Natural killer cell (primary cell): ENCODE measurements around the gene STAT4. TPM values are rescaled to one million over a fixed set of nuclear protein-coding genes. Genes with fewer than 3 reads are reported as not detected.

Experiments used
- ATAC-seq, 3 donors: fragments of 150-1000 bp in 2 of 3; fragments of 200-7000 bp in 1 of 3; cut with Tn5 transposase; 1 replicate in 1 of 3; 2 replicates in 2 of 3; pipeline ENCODE4 v1.10.0; 2021; ENCODE audit warnings: mild to moderate bottlenecking in 2 of 3, moderate library complexity in 2 of 3
- DNase-seq, 2 donors: peaks; one replicate each; pipeline versions ENCODE4 v3.0.0 to v3.0.0-alpha.2; 2013 to 2021; ENCODE audit warnings: mixed read lengths in 1 of 2
- H3K27ac ChIP-seq: one replicate; pipeline ENCODE4 v1.5.1; 2013; ENCODE audit warnings: mild to moderate bottlenecking, low read length
- H3K27me3 ChIP-seq: one replicate; pipeline ENCODE4 v1.6.1; 2013; ENCODE audit warnings: low read length; ENCODE audit not compliant: control insufficient read depth, insufficient read depth
- H3K36me3 ChIP-seq: one replicate; pipeline ENCODE4 v1.6.1; 2013; ENCODE audit warnings: low read length; ENCODE audit not compliant: control insufficient read depth, insufficient read depth
- H3K4me1 ChIP-seq: one replicate; pipeline ENCODE4 v1.6.1; 2013; ENCODE audit warnings: low read length; ENCODE audit not compliant: control insufficient read depth, insufficient read depth
- H3K4me3 ChIP-seq: one replicate; pipeline ENCODE4 v1.5.1; 2013; ENCODE audit warnings: low read length
- H3K9me3 ChIP-seq: one replicate; pipeline ENCODE4 v1.6.1; 2013; ENCODE audit warnings: low read length; ENCODE audit not compliant: control insufficient read depth, insufficient read depth
- H3K27ac Mint-ChIP-seq, 2 donors: one replicate each; pipeline ENCODE4 v1.8.0; 2022; ENCODE audit warnings: mild to moderate bottlenecking in 2 of 2, mixed read lengths in 2 of 2, moderate library complexity in 1 of 2
- H3K27me3 Mint-ChIP-seq, 2 donors: one replicate each; pipeline ENCODE4 v1.8.0; 2022; ENCODE audit warnings: low read depth in 2 of 2, mixed read lengths in 2 of 2
- H3K36me3 Mint-ChIP-seq: one replicate; pipeline ENCODE4 v1.8.0; 2022; ENCODE audit warnings: mixed read lengths
- H3K4me1 Mint-ChIP-seq, 2 donors: one replicate each; pipeline ENCODE4 v1.8.0; 2022; ENCODE audit warnings: mixed read lengths in 2 of 2
- H3K4me3 Mint-ChIP-seq: one replicate; pipeline ENCODE4 v1.8.0; 2022; ENCODE audit warnings: mild to moderate bottlenecking, moderate library complexity, mixed read lengths
- H3K9me3 Mint-ChIP-seq, 2 donors: one replicate each; pipeline ENCODE4 v1.8.0; 2022; ENCODE audit warnings: mixed read lengths in 2 of 2
- WGBS: methylation state at CpG from one replicate; pipeline ENCODE4 v1.1.7; 2013; ENCODE audit warnings: missing lambda C conversion rate; ENCODE audit not compliant: insufficient coverage; 5-methylcytosine and 5-hydroxymethylcytosine counted together
- intact Hi-C: fragments of 100-400 bp; cut with micrococcal nuclease; formaldehyde crosslinking; loops from one replicate; pipeline ENCODE4 v1.14.2; 2022
- total RNA-seq, 4 donors: library from RNA; stranded (reverse); fragments of 120-200 nt in 1 of 4; gene quantifications; one replicate each; pipeline versions ENCODE4 v1.2.3 to v1.2.4, GENCODE V29; 2013 to 2022
- TF ChIP-seq, protein P1 (sequence below): fragments of 200-600 bp; IDR thresholded peaks from one replicate; pipeline ENCODE4 v1.8.0; 2022; ENCODE audit warnings: antibody characterized with exemption

STAT4 gene
- total RNA-seq, 3 donors from 2014 or later (not counting 1 experiment from before 2014, with no cell fraction given), result 264 to 339 (median 304) TPM

- TF ChIP-seq, protein P1, sequence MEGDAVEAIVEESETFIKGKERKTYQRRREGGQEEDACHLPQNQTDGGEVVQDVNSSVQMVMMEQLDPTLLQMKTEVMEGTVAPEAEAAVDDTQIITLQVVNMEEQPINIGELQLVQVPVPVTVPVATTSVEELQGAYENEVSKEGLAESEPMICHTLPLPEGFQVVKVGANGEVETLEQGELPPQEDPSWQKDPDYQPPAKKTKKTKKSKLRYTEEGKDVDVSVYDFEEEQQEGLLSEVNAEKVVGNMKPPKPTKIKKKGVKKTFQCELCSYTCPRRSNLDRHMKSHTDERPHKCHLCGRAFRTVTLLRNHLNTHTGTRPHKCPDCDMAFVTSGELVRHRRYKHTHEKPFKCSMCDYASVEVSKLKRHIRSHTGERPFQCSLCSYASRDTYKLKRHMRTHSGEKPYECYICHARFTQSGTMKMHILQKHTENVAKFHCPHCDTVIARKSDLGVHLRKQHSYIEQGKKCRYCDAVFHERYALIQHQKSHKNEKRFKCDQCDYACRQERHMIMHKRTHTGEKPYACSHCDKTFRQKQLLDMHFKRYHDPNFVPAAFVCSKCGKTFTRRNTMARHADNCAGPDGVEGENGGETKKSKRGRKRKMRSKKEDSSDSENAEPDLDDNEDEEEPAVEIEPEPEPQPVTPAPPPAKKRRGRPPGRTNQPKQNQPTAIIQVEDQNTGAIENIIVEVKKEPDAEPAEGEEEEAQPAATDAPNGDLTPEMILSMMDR, result no peak
- Mint-ChIP-seq H3K27ac (peak overlapping the region; percentile 67 to 84), H3K4me1 (peaks cover 70 to 83% of the 10 kb centered on the region in 2 donors), H3K4me3 (no peak overlapping the region), H3K36me3 (no peaks in the 10 kb centered on the region), H3K9me3 (no peaks in the 10 kb centered on the region), H3K27me3 (no peaks in the 10 kb centered on the region)
- H3K27me3 ChIP-seq, result no peaks in the 10 kb centered on the region
- peak overlapping the region; percentile 29 for H3K27ac ChIP-seq
- WGBS, result 53% methylated on average over 2 of the region's 2 CpGs
- no peaks in the 10 kb centered on the region for H3K9me3 ChIP-seq
- peaks cover 15% of the 10 kb centered on the region for H3K36me3 ChIP-seq
- peaks cover 33% of the 10 kb centered on the region for H3K4me1 ChIP-seq
- ATAC-seq, result no peak
- intact Hi-C loops, result no loop called here
- no peak overlapping the region for H3K4me3 ChIP-seq
- no peak for DNase-seq
Measured at GRCh38 chr2:191109888-191110287, 40.9 kb downstream of the STAT4 start.

- TF ChIP-seq, protein P1, result no peak
- intact Hi-C loops, result no loop called here
- H3K27ac Mint-ChIP-seq, result peak overlapping the region; percentile 67 to 84
- ATAC-seq (no peak), DNase-seq (no peak)
- no peaks in the 10 kb centered on the region for H3K27me3 Mint-ChIP-seq
- Histone ChIP-seq H3K9me3 (no peaks in the 10 kb centered on the region), H3K4me1 (peaks cover 28% of the 10 kb centered on the region), H3K27me3 (no peaks in the 10 kb centered on the region), H3K27ac (peak overlapping the region; percentile 23), H3K4me3 (no peak overlapping the region), H3K36me3 (peaks cover 15% of the 10 kb centered on the region)
- 53% methylated on average over 2 of the region's 4 CpGs for WGBS
- H3K4me3 Mint-ChIP-seq, result no peak overlapping the region
- H3K9me3 Mint-ChIP-seq, result no peaks in the 10 kb centered on the region
- peaks cover under 1% of the 10 kb centered on the region for H3K36me3 Mint-ChIP-seq
- peaks cover 63 to 76% of the 10 kb centered on the region in 2 donors for H3K4me1 Mint-ChIP-seq
Measured at GRCh38 chr2:191108331-191108730, 42.5 kb downstream of the STAT4 start.

GRCh38 chr2:191105082-191105481 is 45.7 kb downstream of the STAT4 start:
- peaks cover 13% of the 10 kb centered on the region for H3K36me3 Mint-ChIP-seq
- Histone ChIP-seq H3K36me3 (peaks cover 8% of the 10 kb centered on the region), H3K27me3 (no peaks in the 10 kb centered on the region), H3K4me1 (peaks cover 11% of the 10 kb centered on the region), H3K4me3 (no peak overlapping the region), H3K27ac (no peak overlapping the region), H3K9me3 (no peaks in the 10 kb centered on the region)
- no peaks in the 10 kb centered on the region for H3K27me3 Mint-ChIP-seq
- H3K4me3 Mint-ChIP-seq, result no peak overlapping the region
- 93% methylated on average over 3 of the region's 3 CpGs for WGBS
- DNase-seq, result no peak
- TF ChIP-seq, protein P1, result no peak
- H3K27ac Mint-ChIP-seq, result peak overlapping the region; percentile 63 to 88
- peaks cover 60 to 65% of the 10 kb centered on the region in 2 donors for H3K4me1 Mint-ChIP-seq
- no peak for ATAC-seq
- intact Hi-C loops, result no loop called here
- no peaks in the 10 kb centered on the region for H3K9me3 Mint-ChIP-seq

- H3K9me3 ChIP-seq, result no peaks in the 10 kb centered on the region
- intact Hi-C loops, result no loop called here
- Mint-ChIP-seq H3K27ac (peak overlapping the region; percentile 64 to 88), H3K36me3 (peaks cover 13% of the 10 kb centered on the region), H3K4me1 (peaks cover 47 to 52% of the 10 kb centered on the region in 2 donors), H3K9me3 (no peaks in the 10 kb centered on the region), H3K27me3 (no peaks in the 10 kb centered on the region), H3K4me3 (no peak overlapping the region)
- WGBS, result no CpG with 5 or more reads among the region's 1 CpG
- ATAC-seq (peak in 1 of 3 donors; percentile 39), DNase-seq (no peak)
- TF ChIP-seq, protein P1, result no peak
- H3K4me3 ChIP-seq, result no peak overlapping the region
- peaks cover 8% of the 10 kb centered on the region for H3K36me3 ChIP-seq
- no peak overlapping the region for H3K27ac ChIP-seq
- peaks cover 7% of the 10 kb centered on the region for H3K4me1 ChIP-seq
- H3K27me3 ChIP-seq, result no peaks in the 10 kb centered on the region
Measured at GRCh38 chr2:191103774-191104173, 47.0 kb downstream of the STAT4 start.
